WTC11 (cell line): ENCODE measurements around the gene GJD2.

Experiments
- CBFB ChIP-seq: sonication (generic); formaldehyde crosslinking; IDR thresholded peaks from 2 replicates; pipeline ENCODE4 v1.8.1; 2022; ENCODE audit warnings: mild to moderate bottlenecking, low read depth, missing genetic modification reagents
- TF ChIP-seq, protein P1 (sequence below): sonication (generic); formaldehyde crosslinking; IDR thresholded peaks from 2 replicates; pipeline ENCODE4 v1.8.1; 2022; ENCODE audit warnings: low read depth, mild to moderate bottlenecking, moderate library complexity, missing genetic modification reagents, borderline replicate concordance

GRCh38 chr15:34773917-34774316 is 19.1 kb upstream of the GJD2 start:
- no peak for TF ChIP-seq CBFB (CRISPR knock-in tag)
- TF ChIP-seq, protein P1, sequence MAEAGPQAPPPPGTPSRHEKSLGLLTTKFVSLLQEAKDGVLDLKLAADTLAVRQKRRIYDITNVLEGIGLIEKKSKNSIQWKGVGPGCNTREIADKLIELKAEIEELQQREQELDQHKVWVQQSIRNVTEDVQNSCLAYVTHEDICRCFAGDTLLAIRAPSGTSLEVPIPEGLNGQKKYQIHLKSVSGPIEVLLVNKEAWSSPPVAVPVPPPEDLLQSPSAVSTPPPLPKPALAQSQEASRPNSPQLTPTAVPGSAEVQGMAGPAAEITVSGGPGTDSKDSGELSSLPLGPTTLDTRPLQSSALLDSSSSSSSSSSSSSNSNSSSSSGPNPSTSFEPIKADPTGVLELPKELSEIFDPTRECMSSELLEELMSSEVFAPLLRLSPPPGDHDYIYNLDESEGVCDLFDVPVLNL (CRISPR knock-in tag) = no peak
